ENCODE measurements around the gene DPF3. TPM values are rescaled to one million over a fixed set of nuclear protein-coding genes. Genes with fewer than 3 reads are reported as not detected.

DPF3 gene
- total RNA-seq, 1 experiment from 2014 or later: not detected

GRCh38 chr14:72701605-72702004 is 192.3 kb downstream of the DPF3 start:
- H3K36me3 ChIP-seq (ENCODE audit: control insufficient read depth, insufficient read depth, low read length): no peaks in the 10 kb centered on the region
- TF ChIP-seq TCF7L2 (IDR thresholded peaks at IDR 0.05; ENCODE audit: low read depth, low read length): no peak
- no peak for TF ChIP-seq SIN3A (IDR thresholded peaks at IDR 0.05; ENCODE audit: borderline replicate concordance, insufficient read depth, low read depth, low read length)
- no peak for TF ChIP-seq REST (IDR thresholded peaks at IDR 0.05; ENCODE audit: insufficient read depth in 1 of 2, low read depth in 2 of 2, low read length in 1 of 2)
- TF ChIP-seq POLR2AphosphoS5 (IDR thresholded peaks at IDR 0.05; ENCODE audit: low read depth, low read length): no peak
- no peak for TF ChIP-seq CTCF (IDR thresholded peaks at IDR 0.05)
- in situ Hi-C loops (cut with HindIII; ENCODE audit: low pct_unique_long_range_greater_than_20kb, low sequenced_read_pairs): no loop called here
- H3K27ac ChIP-seq (ENCODE audit: low read length): no peak overlapping the region
- no peaks in the 10 kb centered on the region for H3K27me3 ChIP-seq (ENCODE audit: control insufficient read depth, insufficient read depth, low read length)
- H3K9me3 ChIP-seq (ENCODE audit: control insufficient read depth, insufficient read depth, low read depth, low read length): no peaks in the 10 kb centered on the region
- intact Hi-C loops (cut with micrococcal nuclease; ENCODE audit: unreplicated experiment): no loop called here
- POLR2A ChIA-PET: no interaction called here
- CTCF ChIA-PET: no interaction called here
- no TSS peak for BruUV-seq (replicated peaks)
- ATAC-seq: no peak
- H3K4me1 ChIP-seq (ENCODE audit: control insufficient read depth, insufficient read depth, low read length): no peaks in the 10 kb centered on the region
- no peak overlapping the region for H3K4me3 ChIP-seq (ENCODE audit: low read depth in 2 of 2, low read length in 2 of 2)
- no peak for DNase-seq (ENCODE audit: low read depth, low spot score)

- H3K27me3 ChIP-seq (ENCODE audit: control insufficient read depth, insufficient read depth, low read length): no peaks in the 10 kb centered on the region
- no peak for DNase-seq (ENCODE audit: low read depth, low spot score)
- BruUV-seq (replicated peaks): no TSS peak
- intact Hi-C loops (cut with micrococcal nuclease; ENCODE audit: unreplicated experiment): no loop called here
- H3K36me3 ChIP-seq (ENCODE audit: control insufficient read depth, insufficient read depth, low read length): no peaks in the 10 kb centered on the region
- no peak for ATAC-seq
- H3K27ac ChIP-seq (ENCODE audit: low read length): no peak overlapping the region
- H3K9me3 ChIP-seq (ENCODE audit: control insufficient read depth, insufficient read depth, low read depth, low read length): no peaks in the 10 kb centered on the region
- TF ChIP-seq TCF7L2 (IDR thresholded peaks at IDR 0.05; ENCODE audit: low read depth, low read length) (no peak), CTCF (IDR thresholded peaks at IDR 0.05) (no peak), POLR2AphosphoS5 (IDR thresholded peaks at IDR 0.05; ENCODE audit: low read depth, low read length) (no peak), SIN3A (IDR thresholded peaks at IDR 0.05; ENCODE audit: borderline replicate concordance, insufficient read depth, low read depth, low read length) (no peak), REST (IDR thresholded peaks at IDR 0.05; ENCODE audit: insufficient read depth in 1 of 2, low read depth in 2 of 2, low read length in 1 of 2) (no peak)
- ChIA-PET POLR2A (no interaction called here), CTCF (no interaction called here)
- H3K4me1 ChIP-seq (ENCODE audit: control insufficient read depth, insufficient read depth, low read length): no peaks in the 10 kb centered on the region
- H3K4me3 ChIP-seq (ENCODE audit: low read depth in 2 of 2, low read length in 2 of 2): no peak overlapping the region
- in situ Hi-C loops (cut with HindIII; ENCODE audit: low pct_unique_long_range_greater_than_20kb, low sequenced_read_pairs): no loop called here
Measured at GRCh38 chr14:72701237-72701565, 192.7 kb downstream of the DPF3 start.
